NCI-H510A (cell line): Measurements from ENCODE around the gene BOLA3.
A peak's percentile ranks its signal among the peaks of the same experiment; 100 is the strongest.
"Not testable (repeated sequence)": the region's sequence is repeated elsewhere in the genome, so short reads cannot be mapped to it uniquely, and the experiment has no call there.

ENCODE experiments used
- DNase-seq: peaks from one replicate; lab custom pipeline; 2025; lab: John Stamatoyannopoulos, UW

The BOLA3 gene

GRCh38 chr2:74148457-74149246 lies 940 bp upstream of the BOLA3 start:
- no peak for DNase-seq

DNA sequence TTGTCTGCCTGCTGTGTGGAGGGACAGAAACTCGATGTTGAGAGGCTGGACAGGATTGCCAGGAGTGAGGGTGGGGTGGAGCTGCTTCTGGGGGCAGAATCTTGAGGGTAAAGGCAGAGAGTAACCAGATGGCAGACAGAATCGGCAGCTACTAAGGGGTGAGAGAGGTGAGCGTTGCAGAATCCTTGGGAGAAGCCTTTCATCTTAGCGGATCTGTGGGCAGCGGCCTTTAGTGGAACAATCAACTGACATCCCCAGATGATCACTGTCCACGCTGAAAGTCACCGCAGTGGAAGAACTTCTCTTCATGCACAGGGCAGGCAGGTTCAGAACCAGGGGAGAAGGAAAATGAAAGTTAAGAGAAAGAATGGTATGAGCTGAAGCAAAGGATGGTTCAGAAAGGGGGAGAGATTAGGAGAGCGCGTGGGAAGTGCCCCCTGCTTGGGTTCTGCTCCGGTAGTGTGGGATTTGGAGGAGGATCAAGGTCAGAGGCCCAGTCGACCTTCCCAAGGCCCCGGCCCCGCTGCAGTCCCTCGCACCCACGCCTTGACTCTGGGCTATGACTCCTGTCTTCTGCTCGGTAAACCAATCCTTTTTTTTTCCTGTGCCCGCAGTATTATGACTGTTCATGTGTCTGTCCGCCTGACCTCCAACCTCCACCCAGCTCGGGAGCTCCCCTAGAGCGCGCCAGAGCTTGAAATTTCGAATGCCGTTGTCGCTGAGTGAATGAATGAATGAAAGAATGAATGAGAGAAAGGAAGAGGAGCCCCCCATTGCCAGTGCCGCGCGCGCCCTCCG lies 584 bp downstream of the BOLA3 start:
- DNase-seq, result no peak

- no peak for DNase-seq
Measured at GRCh38 chr2:74142340-74142739, 5.4 kb downstream of the BOLA3 start.

DNA sequence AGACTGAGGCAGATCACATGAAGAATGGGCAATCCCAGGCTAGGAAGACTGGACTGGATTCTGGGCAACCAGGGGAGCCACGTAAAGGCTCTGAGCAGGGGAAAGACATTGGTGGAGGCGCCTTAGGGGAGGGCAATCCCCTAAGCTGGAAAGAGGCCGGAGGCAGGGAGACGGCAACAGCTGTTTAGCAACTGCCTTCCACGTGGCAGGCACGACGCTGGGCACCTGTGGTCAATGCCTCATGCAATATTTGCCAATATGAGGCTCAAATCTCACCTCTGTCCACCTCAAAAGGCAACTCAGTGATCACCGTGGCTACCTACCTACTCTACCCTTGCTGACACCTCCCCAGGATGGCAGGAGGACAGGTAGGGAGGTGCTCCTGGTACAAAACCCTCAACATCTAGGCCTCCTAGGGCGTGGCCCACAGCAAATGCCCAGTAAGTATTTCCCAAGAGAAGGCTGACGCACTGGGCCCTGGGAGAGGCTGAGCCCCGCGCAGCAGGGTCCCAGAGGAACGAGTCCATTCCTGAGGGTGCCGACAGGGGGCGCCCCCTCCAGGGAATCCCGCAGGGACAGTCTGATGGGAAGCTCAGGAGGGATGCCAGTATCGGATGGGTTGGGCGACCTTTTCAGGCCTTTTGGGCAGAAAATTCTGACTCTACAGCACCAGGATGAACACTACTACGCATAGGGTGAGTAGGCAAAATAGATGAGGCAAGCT lies 8.9 kb downstream of the BOLA3 start:
- DNase-seq, result no peak

GRCh38 chr2:74137651-74138599 lies 9.8 kb downstream of the BOLA3 start:
- no peak for DNase-seq

DNA sequence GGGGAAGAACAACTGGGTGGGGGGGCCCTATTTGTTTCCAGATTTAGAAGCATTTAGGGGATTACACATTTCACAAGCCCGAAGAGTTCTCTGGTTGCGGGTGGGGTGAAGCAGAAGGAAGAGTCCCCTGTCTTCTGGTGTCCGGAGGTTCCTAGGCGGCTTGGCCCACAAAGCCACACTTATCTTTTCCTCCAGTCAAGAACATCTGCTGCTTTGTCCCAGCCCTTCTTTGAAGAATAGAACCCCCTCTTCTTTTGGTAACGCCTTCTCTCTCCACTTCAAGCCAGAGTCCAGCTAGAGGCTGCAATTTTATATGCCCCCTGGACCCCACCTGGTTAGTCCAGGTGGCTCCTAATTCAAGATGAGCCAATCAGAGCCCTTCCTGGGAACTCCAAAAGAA lies 15.8 kb downstream of the BOLA3 start:
- DNase-seq, result no peak

DNA sequence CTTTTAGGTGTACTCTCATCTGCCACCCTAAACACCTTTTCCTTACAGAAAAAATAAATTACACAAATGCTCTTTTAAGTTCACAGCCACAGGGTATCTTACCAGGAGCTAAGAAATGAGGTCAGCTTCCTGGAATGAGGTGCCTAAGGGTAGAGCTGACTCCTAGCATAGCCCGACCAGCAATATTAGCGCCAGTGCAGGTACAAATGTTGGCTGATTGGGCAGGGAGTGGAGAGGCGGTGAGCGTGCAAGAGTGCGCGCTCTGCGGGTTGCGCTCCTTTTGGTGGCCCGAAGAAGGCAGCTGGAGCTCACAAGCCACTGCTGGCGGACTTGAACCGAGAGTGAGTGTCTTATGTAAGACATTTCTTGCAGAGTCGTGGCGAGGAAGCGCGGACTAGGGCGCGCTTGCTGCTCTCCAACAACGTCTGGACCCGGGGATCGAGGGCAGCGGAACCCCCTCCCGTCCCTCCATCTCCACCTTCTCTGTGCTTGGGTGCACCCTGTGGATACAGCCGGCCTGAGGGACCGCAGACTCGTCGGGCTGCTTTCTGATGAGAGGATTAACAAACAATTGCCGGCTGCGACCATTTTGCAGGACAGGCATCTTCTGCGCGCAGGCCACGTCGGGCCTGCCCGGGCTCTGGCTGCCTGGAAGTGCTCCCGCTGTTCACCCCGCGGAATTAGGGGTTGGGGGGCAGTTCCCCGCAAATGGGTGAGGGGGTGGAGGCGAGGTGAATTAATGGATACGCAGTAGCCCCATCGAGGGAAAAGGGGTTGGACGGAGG lies 17.3 kb downstream of the BOLA3 start:
- no peak for DNase-seq

DNA sequence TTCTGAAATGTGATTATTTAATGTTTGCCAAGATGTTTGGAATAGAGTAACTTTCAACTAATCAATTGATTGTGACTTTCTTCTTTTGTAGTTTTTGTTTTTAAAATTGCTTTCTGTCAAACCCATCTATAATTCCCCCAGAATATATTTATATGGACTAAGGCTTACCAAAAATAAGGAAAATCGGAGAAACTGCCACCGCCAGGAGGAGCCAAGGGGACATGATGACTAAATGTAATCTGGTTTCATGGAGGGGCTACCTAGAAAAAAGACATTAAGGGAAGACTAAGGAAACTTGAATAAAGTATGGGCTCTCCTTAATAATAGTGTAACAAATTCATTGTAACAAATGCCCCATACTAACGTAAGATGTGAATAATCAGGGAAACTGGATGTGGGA lies 19.5 kb downstream of the BOLA3 start:
- no peak for DNase-seq

DNA sequence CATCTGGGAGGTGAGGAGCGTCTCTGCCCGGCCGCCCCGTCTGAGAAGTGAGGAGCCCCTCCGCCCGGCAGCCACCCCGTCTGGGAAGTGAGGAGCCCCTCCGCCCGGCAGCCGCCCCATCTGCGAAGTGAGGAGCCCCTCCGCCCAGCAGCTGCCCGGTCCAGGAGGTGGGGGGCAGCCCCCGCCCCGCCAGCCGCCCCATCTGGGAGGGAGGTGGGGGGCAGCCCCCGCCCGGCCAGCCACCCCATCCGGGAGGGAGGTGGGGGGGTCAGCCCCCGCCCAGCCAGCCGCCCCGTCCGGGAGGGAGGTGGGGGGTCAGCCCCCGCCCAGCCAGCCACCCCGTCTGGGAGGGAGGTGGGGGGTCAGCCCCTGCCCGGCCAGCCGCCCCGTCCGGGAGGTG lies 23.8 kb downstream of the BOLA3 start:
- DNase-seq, result not testable (repeated sequence)

DNA sequence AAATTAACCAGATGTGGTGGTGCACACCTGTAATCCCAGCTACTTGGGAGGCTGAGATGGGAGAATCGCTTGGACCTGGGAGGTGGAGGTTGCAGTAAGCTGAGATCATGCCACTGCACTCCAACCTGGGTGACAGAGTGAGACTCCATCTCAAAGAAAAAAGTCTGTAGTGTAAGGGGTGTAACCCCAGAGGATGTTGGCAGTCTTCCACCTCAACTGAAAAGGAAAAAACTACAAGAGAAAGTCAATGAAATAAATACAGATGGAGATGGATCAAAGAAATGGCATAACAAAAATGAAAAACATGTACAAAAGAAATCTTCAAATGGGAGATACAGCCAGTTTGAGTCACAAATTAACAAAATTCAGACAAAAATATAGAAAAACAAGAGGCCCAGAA lies 25.9 kb downstream of the BOLA3 start:
- not testable (repeated sequence) for DNase-seq

DNA sequence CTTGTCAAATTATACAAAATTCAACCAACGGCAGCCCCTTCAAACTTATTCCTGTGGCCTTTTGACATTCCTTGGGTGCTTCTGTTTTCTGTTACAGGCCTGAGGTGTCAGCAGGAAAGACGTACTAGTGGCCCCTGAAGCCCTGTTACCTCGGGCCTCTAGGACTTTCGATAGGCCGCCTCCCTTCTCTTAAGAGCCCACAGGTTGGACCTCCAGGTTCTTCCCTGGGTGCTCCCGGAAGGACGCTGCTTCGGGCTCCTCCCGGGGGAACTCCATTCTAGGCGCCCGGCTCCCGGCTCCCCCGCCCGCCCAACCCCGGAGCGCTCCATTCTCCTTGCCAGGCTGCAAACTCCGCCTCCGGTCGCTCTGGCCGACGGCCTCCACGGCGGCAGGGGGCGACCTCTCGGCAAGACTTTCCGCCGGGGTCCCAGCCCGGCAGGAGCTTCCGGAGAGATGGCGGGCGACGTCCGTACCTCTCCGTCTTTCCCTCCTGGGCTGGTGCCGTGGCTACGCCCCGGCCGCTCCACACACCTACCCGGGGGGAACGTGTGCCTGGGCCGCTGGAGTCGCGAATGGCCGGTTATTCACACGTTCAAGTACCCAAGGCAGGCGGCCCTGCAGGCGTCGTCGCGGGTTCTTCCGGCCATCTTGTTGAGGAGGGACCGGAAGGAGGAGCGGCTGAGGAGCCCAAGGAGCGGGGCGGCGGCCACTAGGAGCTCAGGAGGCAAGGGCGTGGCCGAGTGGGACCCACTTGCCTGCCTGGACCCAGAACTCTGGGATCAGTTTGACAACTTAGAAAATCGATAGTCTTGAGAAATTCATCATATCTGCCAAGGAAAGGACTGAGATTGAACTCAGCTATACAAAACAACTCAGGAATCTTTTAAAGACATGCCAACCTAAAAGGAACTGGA lies 27.5 kb downstream of the BOLA3 start:
- DNase-seq, result peak; percentile 82

GRCh38 chr2:74119339-74119738 lies 28.4 kb downstream of the BOLA3 start:
- no peak for DNase-seq

- no peak for DNase-seq
Measured at GRCh38 chr2:74111380-74111779, 36.3 kb downstream of the BOLA3 start.

DNA sequence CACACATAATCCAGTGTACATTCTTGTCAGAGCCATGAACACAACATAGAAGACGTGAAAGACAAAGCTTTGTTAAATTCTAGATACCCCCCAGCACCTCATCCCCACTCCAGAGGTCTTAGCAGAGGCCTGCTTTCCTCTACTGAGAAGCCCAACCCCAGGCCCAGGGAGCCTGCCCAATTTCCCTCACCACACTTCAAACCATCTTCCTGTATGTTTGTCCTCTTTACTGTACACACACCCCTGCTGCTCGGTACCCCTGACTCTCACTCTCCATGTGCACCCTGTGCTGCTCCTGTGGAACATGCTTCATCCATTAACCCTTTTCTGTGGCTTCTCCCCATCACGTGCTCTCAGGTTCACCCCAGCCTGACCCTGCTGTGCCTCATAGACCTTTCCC lies 37.2 kb downstream of the BOLA3 start:
- no peak for DNase-seq

- DNase-seq, result no peak
Measured at GRCh38 chr2:74109551-74109950, 38.2 kb downstream of the BOLA3 start.

- DNase-seq, result no peak
Measured at GRCh38 chr2:74107071-74107470, 40.6 kb downstream of the BOLA3 start.

DNA sequence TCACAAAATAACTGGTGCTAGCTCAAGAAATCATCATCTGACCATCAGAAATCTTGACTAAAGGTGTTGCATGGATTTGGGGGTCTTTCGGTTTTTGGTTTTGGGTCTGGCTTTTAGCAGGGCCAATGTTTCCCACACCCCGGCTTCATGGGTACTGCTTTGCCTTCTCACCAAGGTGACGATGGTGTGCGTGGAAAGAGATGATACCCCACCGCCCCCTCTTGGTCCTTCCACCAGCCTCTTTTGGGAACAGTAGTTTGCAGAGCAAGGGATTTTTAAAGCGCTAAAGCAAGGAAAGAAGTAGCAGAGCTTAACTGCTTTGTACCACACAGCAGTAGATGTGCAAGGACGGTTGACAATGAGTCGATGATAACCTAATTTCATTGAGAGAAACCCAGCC lies 42.3 kb downstream of the BOLA3 start:
- no peak for DNase-seq

DNA sequence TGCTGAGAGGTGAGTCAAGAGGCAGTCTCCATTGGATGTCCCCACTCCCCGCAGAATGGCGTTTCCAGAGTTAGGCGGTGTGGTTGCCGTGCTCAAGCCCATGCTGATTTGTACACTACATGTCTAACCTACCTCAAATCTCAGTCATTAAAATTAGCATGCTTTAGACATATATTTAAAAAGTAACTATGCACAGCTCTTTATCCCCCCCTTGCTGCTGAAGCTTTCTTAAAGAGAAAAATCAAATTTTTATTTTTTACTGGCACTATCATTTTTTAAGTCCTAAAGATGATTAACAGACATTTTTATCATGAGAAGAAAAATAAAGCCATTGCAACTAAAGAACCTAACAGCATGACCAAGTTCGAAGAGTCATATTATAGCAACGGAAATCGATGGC lies 42.9 kb downstream of the BOLA3 start:
- no peak for DNase-seq

DNA sequence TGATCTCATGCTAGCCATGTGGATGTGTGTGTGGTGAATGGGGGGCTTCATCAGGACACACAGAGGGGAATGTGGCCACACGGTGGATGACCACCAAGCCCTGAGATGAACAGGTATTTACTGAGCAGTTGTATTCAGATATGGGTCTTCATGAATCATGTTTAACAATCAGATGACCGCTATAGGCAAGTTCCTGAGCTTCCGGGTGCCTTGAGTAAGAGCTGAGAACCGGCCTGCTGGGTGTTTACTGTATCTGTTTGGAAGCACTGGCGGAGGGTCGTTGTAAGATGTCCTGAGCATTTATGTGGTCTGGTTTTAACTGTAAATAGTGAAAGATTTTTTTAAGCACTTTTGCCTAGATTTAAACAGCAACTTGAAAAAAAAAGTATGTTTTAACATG lies 43.9 kb downstream of the BOLA3 start:
- DNase-seq, result no peak

- DNase-seq, result no peak
Measured at GRCh38 chr2:74102516-74102915, 45.2 kb downstream of the BOLA3 start.
